ENCODE data around the gene DNAH7. TPM values are rescaled to one million over a fixed set of nuclear protein-coding genes. Genes with fewer than 3 reads are reported as not detected.

Gene DNAH7
- total RNA-seq (2022; extraction: Qiagen RNA extraction), result 0.78 to 1.2 TPM (median 0.96 TPM) in 5 replicates

DNA sequence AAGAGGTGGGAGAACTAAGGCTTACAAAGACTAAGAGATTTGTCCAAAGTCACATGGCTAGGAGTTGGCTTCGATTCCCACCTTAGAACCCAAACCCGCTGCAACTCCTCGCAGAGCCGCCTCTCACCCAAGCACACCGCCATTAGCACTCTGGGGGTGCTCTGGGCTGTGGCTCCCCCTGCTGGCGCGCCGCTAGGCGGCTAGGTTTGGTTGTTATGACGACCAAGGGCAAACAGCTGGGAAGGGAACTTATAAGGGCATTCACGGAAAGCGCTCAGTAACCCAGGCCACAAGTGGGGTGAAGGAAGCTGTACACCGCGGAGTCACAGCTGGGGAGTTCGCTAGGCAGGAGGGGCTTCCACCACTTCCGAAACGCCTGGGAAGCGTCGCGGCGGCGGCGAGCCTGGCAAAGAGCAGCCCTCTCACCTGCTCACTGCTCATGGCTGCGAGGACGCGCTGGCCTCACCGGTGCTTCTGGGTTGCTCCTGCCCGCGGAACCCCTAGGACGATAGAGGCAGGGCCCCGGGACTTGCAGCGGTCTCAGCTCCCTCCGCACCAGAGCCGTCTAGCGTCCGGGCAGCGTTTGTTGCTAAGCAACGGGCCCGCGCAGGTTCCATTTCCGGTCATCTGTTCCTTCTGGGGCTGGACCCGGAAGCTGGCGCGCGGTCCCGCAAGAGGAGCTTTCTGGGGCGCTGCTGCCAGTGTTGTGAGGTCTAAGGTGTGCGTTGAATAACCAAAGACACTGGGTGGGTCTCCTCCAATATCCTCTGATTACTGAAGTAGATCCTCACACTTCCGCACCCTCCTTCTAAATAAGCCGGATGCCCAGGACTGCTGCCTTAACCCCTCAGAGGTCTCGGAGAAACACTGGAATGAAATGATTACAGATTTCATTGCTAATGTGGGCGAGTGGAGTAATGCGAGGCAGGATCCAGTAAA, at the start of gene DNAH7:
DNAH7 (minus strand) TSS at position 567 of the 939 bp plus-strand sequence; CDS start at position 441, 126 bp downstream.

Other genes with a start within 250 kb of the DNAH7 start
- 4.5 to 6.1 TPM (median 5.0 TPM) in 5 replicates for gene STK17B, start 102.7 kb upstream of the DNAH7 start, total RNA-seq (2022; extraction: Qiagen RNA extraction)

Data from A549 treated with CORT108297 at 1 μM for 4 hours (cell line).